ENCODE measurements around the gene DRC7.

The DRC7 gene

GRCh38 chr16:57658878-57659674 lies 35.5 kb upstream of the DRC7 start:
- no peaks in the 10 kb centered on the region for H3K79me2 ChIP-seq (ENCODE audit: control insufficient read depth, low read length)
- H3K9me3 ChIP-seq (ENCODE audit: control insufficient read depth, insufficient read depth, low read length): no peaks in the 10 kb centered on the region
- H3K4me2 ChIP-seq (ENCODE audit: low read length): no peak overlapping the region
- no peaks in the 10 kb centered on the region for H3K36me3 ChIP-seq (ENCODE audit: control insufficient read depth, low read length)
- no peaks in the 10 kb centered on the region for H3K9me2 ChIP-seq (replicated peaks; ENCODE audit: control insufficient read depth, low read length)
- no peak for TF ChIP-seq EZH2phosphoT487 (IDR thresholded peaks at IDR 0.05; ENCODE audit: borderline replicate concordance, low read length)
- no peak for TF ChIP-seq CTCF (IDR thresholded peaks at IDR 0.05; ENCODE audit: low read depth, low read length, poor library complexity, severe bottlenecking)
- no peaks in the 10 kb centered on the region for H3K4me1 ChIP-seq (ENCODE audit: control insufficient read depth, low read length)
- H3F3A ChIP-seq (ENCODE audit: control insufficient read depth, insufficient read depth): no peaks in the 10 kb centered on the region
- no peaks in the 10 kb centered on the region for H3K27me3 ChIP-seq (ENCODE audit: control insufficient read depth, low read length)
- H3K4me3 ChIP-seq (ENCODE audit: low read length): no peak overlapping the region
- no peaks in the 10 kb centered on the region for H4K20me1 ChIP-seq (ENCODE audit: control insufficient read depth, insufficient read depth, low read depth, low read length)
- no peak overlapping the region for H3K27ac ChIP-seq (ENCODE audit: low read depth, low read length)

DNA sequence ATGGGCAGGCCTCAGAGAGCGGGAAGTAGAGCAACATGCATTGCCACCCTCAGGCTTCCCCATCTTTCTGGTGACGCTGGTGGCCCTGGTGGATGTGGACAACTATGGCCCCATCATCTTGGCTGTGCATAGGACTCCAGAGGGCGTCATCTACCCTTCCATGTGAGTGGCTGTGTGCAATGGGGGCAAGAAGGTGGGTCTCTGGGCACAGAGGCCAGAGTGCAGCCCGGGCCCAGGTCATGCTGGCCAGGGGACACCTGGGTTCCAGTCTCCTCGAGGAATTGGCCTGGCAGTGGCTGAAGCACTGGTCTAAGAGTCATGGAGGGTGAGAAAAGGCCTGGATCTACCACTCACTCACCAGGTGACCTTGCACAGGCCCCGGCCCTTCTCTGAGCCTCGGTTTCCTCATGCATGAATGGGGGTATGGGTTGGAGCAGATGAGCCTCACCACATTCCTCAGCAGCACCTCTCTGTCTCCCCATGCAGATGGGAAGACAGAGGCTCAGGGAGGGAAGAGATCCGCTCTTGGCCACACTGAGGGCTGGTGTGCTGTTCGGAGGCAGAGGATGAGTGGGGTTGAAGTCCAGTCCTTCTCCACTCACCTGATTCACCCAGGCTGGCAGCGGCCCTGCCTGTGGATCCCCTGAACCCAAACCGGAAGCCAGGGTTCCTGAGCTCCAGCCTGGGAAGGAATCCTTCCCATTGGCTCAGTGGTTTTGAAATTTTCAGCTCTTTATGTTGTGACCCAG lies 33.7 kb upstream of the DRC7 start:
- H3K4me3 ChIP-seq (ENCODE audit: low read length): no peak overlapping the region
- H3K4me1 ChIP-seq (ENCODE audit: control insufficient read depth, low read length): no peaks in the 10 kb centered on the region
- no peak for TF ChIP-seq CTCF (IDR thresholded peaks at IDR 0.05; ENCODE audit: low read depth, low read length, poor library complexity, severe bottlenecking)
- TF ChIP-seq EZH2phosphoT487 (IDR thresholded peaks at IDR 0.05; ENCODE audit: borderline replicate concordance, low read length): no peak
- no peaks in the 10 kb centered on the region for H3K36me3 ChIP-seq (ENCODE audit: control insufficient read depth, low read length)
- H3K9me2 ChIP-seq (replicated peaks; ENCODE audit: control insufficient read depth, low read length): no peaks in the 10 kb centered on the region
- no peaks in the 10 kb centered on the region for H4K20me1 ChIP-seq (ENCODE audit: control insufficient read depth, insufficient read depth, low read depth, low read length)
- H3F3A ChIP-seq (ENCODE audit: control insufficient read depth, insufficient read depth): no peaks in the 10 kb centered on the region
- no peaks in the 10 kb centered on the region for H3K9me3 ChIP-seq (ENCODE audit: control insufficient read depth, insufficient read depth, low read length)
- H3K79me2 ChIP-seq (ENCODE audit: control insufficient read depth, low read length): no peaks in the 10 kb centered on the region
- no peak overlapping the region for H3K27ac ChIP-seq (ENCODE audit: low read depth, low read length)
- no peak overlapping the region for H3K4me2 ChIP-seq (ENCODE audit: low read length)
- no peaks in the 10 kb centered on the region for H3K27me3 ChIP-seq (ENCODE audit: control insufficient read depth, low read length)

GRCh38 chr16:57661510-57661909 lies 33.1 kb upstream of the DRC7 start:
- Histone ChIP-seq H3K27me3 (ENCODE audit: control insufficient read depth, low read length) (no peaks in the 10 kb centered on the region), H3K79me2 (ENCODE audit: control insufficient read depth, low read length) (no peaks in the 10 kb centered on the region), H3F3A (ENCODE audit: control insufficient read depth, insufficient read depth) (no peaks in the 10 kb centered on the region), H3K9me3 (ENCODE audit: control insufficient read depth, insufficient read depth, low read length) (no peaks in the 10 kb centered on the region), H4K20me1 (ENCODE audit: control insufficient read depth, insufficient read depth, low read depth, low read length) (no peaks in the 10 kb centered on the region), H3K36me3 (ENCODE audit: control insufficient read depth, low read length) (no peaks in the 10 kb centered on the region), H3K4me3 (ENCODE audit: low read length) (no peak overlapping the region), H3K4me1 (ENCODE audit: control insufficient read depth, low read length) (no peaks in the 10 kb centered on the region), H3K4me2 (ENCODE audit: low read length) (no peak overlapping the region), H3K27ac (ENCODE audit: low read depth, low read length) (no peak overlapping the region), H3K9me2 (replicated peaks; ENCODE audit: control insufficient read depth, low read length) (no peaks in the 10 kb centered on the region)
- TF ChIP-seq CTCF (IDR thresholded peaks at IDR 0.05; ENCODE audit: low read depth, low read length, poor library complexity, severe bottlenecking): no peak
- TF ChIP-seq EZH2phosphoT487 (IDR thresholded peaks at IDR 0.05; ENCODE audit: borderline replicate concordance, low read length): no peak

Data from DOHH2 (cell line).